HFF-Myc (cell line): ENCODE results near the gene PRKCSH.
A peak's percentile ranks its signal among the peaks of the same experiment; 100 is the strongest.
"Not testable (repeated sequence)": the region's sequence is repeated elsewhere in the genome, so short reads cannot be mapped to it uniquely, and the experiment has no call there.

Experiments used
- DNase-seq: peaks from one replicate; pipeline ENCODE4 v3.0.0-alpha.2; 2011; ENCODE audit warnings: low read depth; ENCODE audit errors: extremely low read depth
- H3K4me3 ChIP-seq: replicated peaks from 2 replicates; pipeline ENCODE4 v1.5.1; 2011; ENCODE audit warnings: low read depth, mild to moderate bottlenecking, control low read depth, low read length
- TF ChIP-seq, protein P1 (sequence below): IDR thresholded peaks from 2 replicates; pipeline ENCODE4 v1.5.1; 2012; ENCODE audit warnings: mild to moderate bottlenecking, low read depth, low read length, control low read depth; ENCODE audit errors: missing control alignments

PRKCSH gene

DNA sequence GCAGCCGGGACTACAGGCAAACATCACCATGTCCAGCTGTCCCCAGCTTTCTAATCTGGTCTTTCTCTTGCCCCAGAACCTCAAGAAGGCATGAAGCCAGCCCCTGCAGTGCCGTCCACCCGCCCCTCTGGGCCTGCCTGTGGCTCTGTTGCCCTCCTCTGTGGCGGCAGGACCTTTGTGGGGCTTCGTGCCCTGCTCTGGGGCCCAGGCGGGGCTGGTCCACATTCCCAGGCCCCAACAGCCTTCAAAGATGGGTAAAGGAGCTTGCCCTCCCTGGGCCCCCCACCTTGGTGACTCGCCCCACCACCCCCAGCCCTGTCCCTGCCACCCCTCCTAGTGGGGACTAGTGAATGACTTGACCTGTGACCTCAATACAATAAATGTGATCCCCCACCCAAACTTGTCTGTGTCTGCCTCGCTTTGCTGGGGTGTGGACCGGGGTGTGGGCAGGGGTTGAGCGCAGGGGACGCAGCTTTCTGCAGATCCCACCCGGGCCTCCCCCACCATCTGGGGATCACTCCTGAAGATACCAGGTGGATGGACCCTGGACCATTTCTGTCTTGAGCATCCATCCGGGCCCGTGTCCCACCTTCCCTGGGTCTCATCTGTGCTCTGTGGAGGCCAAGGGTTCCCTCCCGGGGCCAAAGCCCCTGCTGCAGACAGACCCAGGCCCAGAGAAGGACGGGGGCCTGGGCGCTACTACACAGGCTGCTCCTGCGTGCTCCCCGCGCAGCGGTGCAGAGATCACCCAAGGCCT, 15.3 kb downstream of the PRKCSH start:
- TF ChIP-seq, protein P1, sequence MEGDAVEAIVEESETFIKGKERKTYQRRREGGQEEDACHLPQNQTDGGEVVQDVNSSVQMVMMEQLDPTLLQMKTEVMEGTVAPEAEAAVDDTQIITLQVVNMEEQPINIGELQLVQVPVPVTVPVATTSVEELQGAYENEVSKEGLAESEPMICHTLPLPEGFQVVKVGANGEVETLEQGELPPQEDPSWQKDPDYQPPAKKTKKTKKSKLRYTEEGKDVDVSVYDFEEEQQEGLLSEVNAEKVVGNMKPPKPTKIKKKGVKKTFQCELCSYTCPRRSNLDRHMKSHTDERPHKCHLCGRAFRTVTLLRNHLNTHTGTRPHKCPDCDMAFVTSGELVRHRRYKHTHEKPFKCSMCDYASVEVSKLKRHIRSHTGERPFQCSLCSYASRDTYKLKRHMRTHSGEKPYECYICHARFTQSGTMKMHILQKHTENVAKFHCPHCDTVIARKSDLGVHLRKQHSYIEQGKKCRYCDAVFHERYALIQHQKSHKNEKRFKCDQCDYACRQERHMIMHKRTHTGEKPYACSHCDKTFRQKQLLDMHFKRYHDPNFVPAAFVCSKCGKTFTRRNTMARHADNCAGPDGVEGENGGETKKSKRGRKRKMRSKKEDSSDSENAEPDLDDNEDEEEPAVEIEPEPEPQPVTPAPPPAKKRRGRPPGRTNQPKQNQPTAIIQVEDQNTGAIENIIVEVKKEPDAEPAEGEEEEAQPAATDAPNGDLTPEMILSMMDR = no peak
- no peak for DNase-seq
- H3K4me3 ChIP-seq = no peak overlapping the region

DNA sequence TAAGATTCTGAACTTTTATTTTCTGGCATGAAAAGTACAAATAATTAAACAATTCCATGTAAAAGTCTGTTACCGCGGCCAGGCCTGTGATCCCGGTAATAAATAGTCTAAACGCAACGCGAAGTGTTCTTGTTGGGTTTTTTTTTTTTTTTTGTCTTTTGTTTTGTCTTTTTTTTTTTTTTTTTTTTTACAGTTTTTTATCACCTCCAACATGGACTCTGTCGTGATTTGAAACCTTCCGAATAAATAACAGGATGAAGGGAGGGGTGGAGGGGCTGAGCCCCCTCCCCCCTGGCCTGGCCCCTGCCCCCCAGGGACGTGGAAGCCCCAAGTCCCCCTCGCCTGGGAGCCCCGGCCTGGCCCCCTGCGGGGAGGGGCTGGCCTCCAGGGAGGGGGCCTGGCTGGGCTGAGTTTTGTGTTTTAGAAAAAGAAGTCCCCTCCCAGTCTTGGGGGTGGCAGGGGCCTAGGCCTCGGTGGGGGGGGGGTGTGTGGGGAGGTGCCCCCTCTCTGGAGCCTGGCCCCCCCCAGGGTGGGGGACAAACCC, 16.0 kb downstream of the PRKCSH start:
- DNase-seq = no peak
- TF ChIP-seq, protein P1 = no peak
- H3K4me3 ChIP-seq = no peak overlapping the region

DNA sequence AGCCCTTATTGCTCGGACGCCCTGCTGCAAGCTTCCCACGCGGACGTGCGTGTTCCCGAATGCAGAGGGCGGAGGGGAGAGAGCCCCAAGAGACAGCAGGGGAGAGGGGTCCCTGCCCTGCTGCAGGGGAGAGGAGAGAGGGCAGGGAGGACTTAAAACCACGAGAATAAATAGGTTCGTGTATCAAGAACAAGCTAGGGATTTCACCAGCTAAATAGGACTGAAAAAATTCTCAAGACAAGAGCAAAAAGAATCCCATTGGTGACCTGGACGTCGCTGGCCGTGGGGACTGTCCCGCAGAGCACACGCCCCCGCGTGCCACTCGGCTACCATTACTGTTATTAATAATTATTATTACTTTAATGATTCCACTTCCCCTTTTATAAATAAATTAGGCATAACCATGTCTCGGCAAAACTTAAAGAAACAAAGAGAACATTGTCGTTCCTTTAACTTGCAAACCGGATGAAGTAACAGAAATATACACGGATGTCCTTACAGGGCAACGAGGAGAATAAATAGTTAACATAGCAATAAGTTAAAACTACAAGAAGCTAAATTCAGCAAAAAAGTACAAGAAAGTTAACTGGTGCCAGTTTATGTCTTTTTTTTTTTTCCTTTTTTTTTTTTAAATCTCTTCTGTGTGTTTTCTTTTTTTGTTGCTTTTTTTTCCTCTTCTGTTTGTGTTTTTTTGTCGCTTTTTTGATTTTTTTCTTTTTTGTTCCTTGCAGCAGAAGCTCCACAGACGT, 16.6 kb downstream of the PRKCSH start:
- TF ChIP-seq, protein P1 = no peak
- H3K4me3 ChIP-seq = no peak overlapping the region
- no peak for DNase-seq

DNA sequence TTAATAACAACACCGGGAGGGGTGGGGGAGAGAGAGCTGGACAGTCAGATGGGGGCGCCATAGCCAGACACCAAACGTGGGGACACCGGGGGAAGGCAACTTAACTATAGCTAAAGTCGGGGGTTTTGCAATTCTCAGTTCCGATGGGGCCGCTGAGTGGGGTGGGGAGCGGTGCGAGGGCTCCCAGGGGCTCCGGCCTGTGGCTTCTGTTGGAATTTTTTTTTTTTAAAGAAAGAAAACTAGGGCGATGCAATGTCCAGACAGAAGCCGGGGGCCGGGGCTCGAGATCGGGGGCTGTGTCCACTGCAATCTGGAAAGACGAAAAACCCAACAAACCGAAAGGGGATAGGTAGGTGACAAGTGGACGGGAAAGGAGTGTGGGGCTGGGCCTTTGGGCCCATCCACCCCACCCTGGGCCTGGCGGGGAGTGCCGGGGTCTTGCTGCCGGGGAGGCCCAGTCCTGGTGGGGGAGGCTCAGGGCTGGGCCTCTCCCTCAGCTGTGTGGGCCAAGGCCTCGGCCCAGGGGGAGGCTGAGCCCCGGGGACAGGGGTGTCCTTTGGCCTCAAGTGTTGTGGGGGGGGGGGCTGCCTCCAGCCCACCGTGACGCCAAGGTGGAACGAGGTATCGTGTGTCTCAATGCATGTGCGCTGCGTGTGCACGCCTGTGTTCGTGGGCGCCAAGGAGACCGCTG, 17.3 kb downstream of the PRKCSH start:
- TF ChIP-seq, protein P1 = no peak
- H3K4me3 ChIP-seq = no peak overlapping the region
- no peak for DNase-seq

DNA sequence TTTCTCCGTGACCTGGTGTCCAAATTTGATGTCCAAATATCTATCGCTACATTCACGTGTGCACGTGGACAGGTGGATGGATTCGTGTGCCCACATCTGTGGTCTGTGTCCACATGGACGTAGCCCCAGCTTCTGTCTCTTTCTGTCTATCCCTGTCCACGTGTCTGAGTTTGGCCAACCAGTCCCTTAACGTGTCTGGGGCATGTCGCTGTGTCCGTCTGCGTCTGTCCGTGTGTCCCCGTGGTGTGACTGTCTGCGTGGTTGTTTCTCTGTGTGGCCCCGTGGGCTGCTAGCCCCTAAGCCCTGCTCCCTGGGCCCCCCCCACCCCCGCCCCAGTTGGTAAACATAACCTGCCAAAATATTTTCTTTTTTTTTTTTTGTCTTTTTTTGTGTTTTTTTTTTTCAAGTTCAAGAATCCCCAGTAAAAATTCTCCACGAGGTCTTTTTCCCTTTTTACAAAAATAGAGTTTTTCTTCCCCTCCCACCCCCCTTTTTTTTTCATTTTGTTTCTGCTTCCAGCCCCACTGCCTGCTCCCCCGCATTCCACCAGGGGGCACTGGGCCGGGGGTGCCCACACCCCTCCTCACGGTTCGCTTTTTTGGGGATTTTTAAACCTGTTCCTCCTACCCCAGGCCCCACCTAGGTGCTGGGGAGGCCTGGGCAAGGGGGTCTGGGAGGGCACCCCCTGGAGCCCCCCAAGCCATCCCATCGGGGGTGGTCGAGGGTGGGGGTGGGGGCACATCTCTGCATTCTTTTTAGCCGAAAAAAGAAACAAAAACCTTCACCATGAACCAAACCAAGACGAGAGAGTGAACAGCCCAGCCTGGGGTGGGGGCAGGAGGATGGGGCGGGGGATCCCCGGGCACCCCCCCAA, 18.3 kb downstream of the PRKCSH start:
- no peak for DNase-seq
- H3K4me3 ChIP-seq = no peak overlapping the region
- TF ChIP-seq, protein P1 = peak; percentile 64

DNA sequence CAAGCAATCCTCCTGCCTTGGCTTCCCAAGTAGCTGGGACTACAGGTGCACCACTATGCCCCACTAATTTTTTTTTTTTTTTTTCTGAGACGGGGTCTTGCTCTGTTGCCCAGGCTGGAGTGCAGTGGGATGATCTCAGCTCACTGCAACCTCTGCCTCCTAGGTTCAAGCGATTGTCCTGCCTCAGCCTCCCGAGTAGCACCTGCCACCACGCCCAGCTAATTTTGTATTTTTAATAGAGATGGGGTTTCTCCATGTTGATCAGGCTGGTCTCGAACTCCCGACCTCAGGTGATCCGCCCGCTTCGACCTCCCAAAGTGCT, 19.8 kb downstream of the PRKCSH start:
- H3K4me3 ChIP-seq = not testable (repeated sequence)

More for the DNA sequence above, 19.8 kb downstream of the PRKCSH start:
- not testable (repeated sequence) for DNase-seq
